ENCODE results near the gene AVPR2.

AVPR2 gene

GRCh38 chrX:153934148-153934761, 29.8 kb downstream of the AVPR2 start:
- TF ChIP-seq CTCF (IDR thresholded peaks at IDR 0.05) = no peak
- Mint-ChIP-seq H3K9me3 (peaks cover 56% of the 10 kb centered on the region), H3K4me1 (peaks cover 13% of the 10 kb centered on the region), H3K36me3 (ENCODE audit: low read depth) (peaks cover 14% of the 10 kb centered on the region), H3K4me3 (peak overlapping the region; percentile 82), H3K27me3 (ENCODE audit: low read depth, poor library complexity) (peaks cover 3% of the 10 kb centered on the region), H3K27ac (no peak overlapping the region)
- DNase-seq = no peak

- H3K36me3 Mint-ChIP-seq (ENCODE audit: low read depth) = peaks cover 13% of the 10 kb centered on the region
- H3K27ac Mint-ChIP-seq = no peak within 1 kb of the TSS
- peaks cover 57% of the 10 kb centered on the region for H3K9me3 Mint-ChIP-seq
- peaks cover 15% of the 10 kb centered on the region for H3K4me1 Mint-ChIP-seq
- DNase-seq = peak; percentile 73
- TF ChIP-seq CTCF (IDR thresholded peaks at IDR 0.05) = no peak
- H3K4me3 Mint-ChIP-seq = peak within 1 kb of the TSS; percentile 82
- peaks cover 5% of the 10 kb centered on the region for H3K27me3 Mint-ChIP-seq (ENCODE audit: low read depth, poor library complexity)
Measured at GRCh38 chrX:153934762-153935325, 30.4 kb downstream of the AVPR2 start, which contains the start of gene NAA10. NAA10 (minus strand) TSS chrX:153935037; CDS start chrX:153934904, 133 bp downstream.

GRCh38 chrX:153935326-153935851, 30.9 kb downstream of the AVPR2 start:
- no peak overlapping the region for H3K27ac Mint-ChIP-seq
- H3K9me3 Mint-ChIP-seq = peaks cover 59% of the 10 kb centered on the region
- DNase-seq = no peak
- peak overlapping the region; percentile 68 for H3K4me3 Mint-ChIP-seq
- H3K4me1 Mint-ChIP-seq = peaks cover 20% of the 10 kb centered on the region
- H3K36me3 Mint-ChIP-seq (ENCODE audit: low read depth) = peaks cover 13% of the 10 kb centered on the region
- H3K27me3 Mint-ChIP-seq (ENCODE audit: low read depth, poor library complexity) = peaks cover 11% of the 10 kb centered on the region
- no peak for TF ChIP-seq CTCF (IDR thresholded peaks at IDR 0.05)

- no peak for DNase-seq
- no peaks in the 10 kb centered on the region for H3K36me3 Mint-ChIP-seq (ENCODE audit: low read depth)
- H3K27me3 Mint-ChIP-seq (ENCODE audit: low read depth, poor library complexity) = peaks cover 14% of the 10 kb centered on the region
- H3K4me3 Mint-ChIP-seq = peak overlapping the region; percentile 56
- no peak for TF ChIP-seq CTCF (IDR thresholded peaks at IDR 0.05)
- H3K4me1 Mint-ChIP-seq = peaks cover 26% of the 10 kb centered on the region
- peaks cover 47% of the 10 kb centered on the region for H3K9me3 Mint-ChIP-seq
- H3K27ac Mint-ChIP-seq = no peak overlapping the region
Measured at GRCh38 chrX:153937056-153937455, 32.6 kb downstream of the AVPR2 start.

GRCh38 chrX:153938226-153938786, 33.8 kb downstream of the AVPR2 start:
- TF ChIP-seq CTCF (IDR thresholded peaks at IDR 0.05) = no peak
- Mint-ChIP-seq H3K27me3 (ENCODE audit: low read depth, poor library complexity) (peaks cover 14% of the 10 kb centered on the region), H3K9me3 (peaks cover 41% of the 10 kb centered on the region), H3K4me1 (peaks cover 26% of the 10 kb centered on the region), H3K27ac (no peak overlapping the region), H3K36me3 (ENCODE audit: low read depth) (no peaks in the 10 kb centered on the region), H3K4me3 (no peak overlapping the region)
- DNase-seq = no peak

All from nephron progenitor cell (in vitro differentiated cells).